HG02970 (cell line): ENCODE results near the gene C5.
A peak's percentile ranks its signal among the peaks of the same experiment; 100 is the strongest.

ENCODE experiments used
- ATAC-seq: cut with Tn5 transposase; IDR thresholded peaks from one replicate; pipeline ENCODE4 v1.9.1; 2021; ENCODE audit warnings: mild to moderate bottlenecking, moderate library complexity, moderate number of reproducible peaks; ENCODE audit not compliant: unreplicated experiment, low FRiP score

C5 gene

GRCh38 chr9:120946259-120946658 lies 103.8 kb downstream of the C5 start:
- no peak for ATAC-seq

GRCh38 chr9:120944948-120945347 lies 105.1 kb downstream of the C5 start:
- no peak for ATAC-seq

GRCh38 chr9:120944434-120944843 lies 105.6 kb downstream of the C5 start:
- peak; percentile 85 for ATAC-seq

GRCh38 chr9:120942186-120943001 lies 107.7 kb downstream of the C5 start:
- no peak for ATAC-seq

- no peak for ATAC-seq
These were observed 108.9 kb downstream of the C5 start for GRCh38 chr9:120941046-120941770.

- ATAC-seq, result no peak
These were observed 109.5 kb downstream of the C5 start for GRCh38 chr9:120940573-120940972.

- no peak for ATAC-seq
These were observed 111.2 kb downstream of the C5 start for GRCh38 chr9:120938851-120939250.

GRCh38 chr9:120937596-120937995 lies 112.5 kb downstream of the C5 start:
- no peak for ATAC-seq

- no peak for ATAC-seq
These were observed 112.9 kb downstream of the C5 start for GRCh38 chr9:120937127-120937526.

- ATAC-seq, result no peak
These were observed 113.3 kb downstream of the C5 start for GRCh38 chr9:120936764-120937122.

- ATAC-seq, result no peak
These were observed 113.9 kb downstream of the C5 start for GRCh38 chr9:120936011-120936763.

GRCh38 chr9:120935383-120935857 lies 114.7 kb downstream of the C5 start:
- ATAC-seq, result no peak

GRCh38 chr9:120934281-120934680 lies 115.8 kb downstream of the C5 start:
- ATAC-seq, result no peak

- no peak for ATAC-seq
These were observed 116.6 kb downstream of the C5 start for GRCh38 chr9:120933310-120934055.

GRCh38 chr9:120932086-120932823 lies 117.8 kb downstream of the C5 start:
- no peak for ATAC-seq

- peak; percentile 40 for ATAC-seq
These were observed 118.6 kb downstream of the C5 start for GRCh38 chr9:120931231-120932085.

- ATAC-seq, result no peak
These were observed 120.8 kb downstream of the C5 start for GRCh38 chr9:120929229-120929791.

- no peak for ATAC-seq
These were observed 121.4 kb downstream of the C5 start for GRCh38 chr9:120928483-120929228.
